SK-N-DZ (cell line): ENCODE data around the gene HEPH. TPM values are rescaled to one million over a fixed set of nuclear protein-coding genes. Genes with fewer than 3 reads are reported as not detected.
"Not testable (repeated sequence)": the region's sequence is repeated elsewhere in the genome, so short reads cannot be mapped to it uniquely, and the experiment has no call there.

ENCODE experiments used
- DNase-seq: peaks from one replicate; pipeline ENCODE4 v3.0.0-alpha.2; 2015; ENCODE audit warnings: low spot score
- polyA plus RNA-seq, 2 experiments: library from polyadenylated mRNA; depleted of rRNA; stranded (reverse); fragments of >200 nt; gene quantifications; 2 replicates each; pipeline ENCODE4 v1.2.3, GENCODE V29; 2014

HEPH gene
- polyA plus RNA-seq (2014; cell fraction: cytosol; rRNA removed): not detected in 2 replicates
- not detected in 2 replicates for polyA plus RNA-seq (2014; cell fraction: nucleus; rRNA removed)

DNA sequence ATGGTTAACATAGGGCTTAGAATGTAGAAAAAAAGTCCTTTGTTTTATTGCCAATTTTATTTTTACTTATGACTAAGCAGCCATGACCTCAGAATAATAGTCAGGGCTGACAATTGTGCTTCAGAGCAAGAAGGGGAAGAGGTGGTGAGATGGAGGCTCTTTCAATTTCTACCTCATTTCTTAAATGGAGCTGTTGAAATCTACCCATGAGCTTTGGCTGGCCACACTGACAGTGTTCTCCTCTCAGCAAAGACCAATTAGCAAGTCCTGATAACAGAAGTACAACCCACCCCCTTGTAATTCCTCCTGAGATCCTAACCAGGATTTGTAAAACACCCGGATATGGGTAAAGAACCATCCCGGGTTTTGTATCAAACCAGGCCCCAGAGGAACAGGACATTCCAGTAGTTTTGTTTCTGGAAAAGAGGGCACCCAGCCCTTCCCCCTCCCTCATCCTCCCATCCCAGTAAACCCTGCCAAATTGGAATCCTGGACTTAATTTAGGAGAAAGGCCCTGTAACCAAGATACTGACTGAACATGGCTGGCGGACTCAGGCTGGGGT, at the start of gene HEPH:
TSS of gene HEPH (plus strand) at position 399 of the 563 bp plus-strand sequence. CDS start 6,324 bp downstream, outside the sequence.
- DNase-seq: no peak

- DNase-seq: not testable (repeated sequence)
These were observed 45.3 kb upstream of the HEPH start for GRCh38 chrX:66118722-66119121.

DNA sequence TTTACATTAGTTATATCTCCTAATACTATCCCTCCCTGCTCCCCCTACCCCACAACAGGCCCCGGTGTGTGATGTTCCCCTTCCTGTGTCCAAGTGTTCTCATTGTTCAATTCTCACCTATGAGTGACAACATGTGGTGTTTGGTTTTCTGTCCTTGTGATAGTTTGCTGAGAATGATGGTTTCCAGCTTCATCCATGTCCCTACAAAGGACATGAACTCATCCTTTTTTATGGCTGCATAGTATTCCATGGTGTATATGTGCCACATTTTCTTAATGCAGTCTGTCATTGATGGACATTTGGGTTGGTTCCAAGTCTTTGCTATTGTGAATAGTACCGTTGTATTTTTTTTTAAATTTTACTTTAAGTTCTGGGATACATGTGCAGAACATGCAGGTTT, 42.7 kb upstream of the HEPH start:
- DNase-seq: not testable (repeated sequence)

- DNase-seq: no peak
These were observed 37.4 kb upstream of the HEPH start for GRCh38 chrX:66126662-66127061.

DNA sequence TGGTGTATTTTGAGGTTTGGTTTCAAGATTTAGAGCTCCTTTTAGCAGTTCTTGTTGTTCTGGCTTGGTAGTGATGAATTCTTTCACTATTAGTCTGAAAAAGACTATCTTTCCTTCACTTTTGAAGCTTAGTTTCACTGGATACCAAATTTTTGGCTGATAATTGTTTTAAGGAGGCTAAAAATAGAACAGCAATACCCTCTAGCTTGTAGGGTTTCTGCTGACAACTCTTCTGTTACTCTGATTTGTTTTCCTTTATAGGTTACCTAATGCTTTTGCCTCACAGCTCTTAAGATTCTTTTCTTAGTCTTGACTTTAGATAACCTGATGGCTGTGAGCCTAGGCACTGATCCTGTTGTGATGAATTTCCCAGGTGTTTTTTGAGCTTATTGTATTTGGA, 33.6 kb upstream of the HEPH start:
- DNase-seq: no peak

DNA sequence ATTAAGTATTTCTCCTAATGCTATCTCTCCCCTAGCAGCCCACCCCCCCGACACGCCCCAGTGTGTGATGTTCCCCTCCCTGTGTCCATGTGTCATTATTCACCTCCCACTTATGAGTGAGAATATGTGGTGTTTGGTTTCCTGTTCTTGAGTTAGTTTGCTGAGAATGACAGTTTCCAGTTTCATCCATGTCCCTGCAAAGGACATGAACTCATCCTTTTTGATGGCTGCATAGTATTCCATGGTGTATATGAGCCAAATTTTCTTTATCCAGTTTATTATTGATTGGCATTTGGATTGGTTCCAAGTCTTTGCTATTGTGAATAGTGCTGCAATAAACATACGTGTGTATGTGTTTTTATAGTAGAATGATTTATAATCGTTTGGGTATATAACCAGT, 28.8 kb upstream of the HEPH start:
- not testable (repeated sequence) for DNase-seq

GRCh38 chrX:66142351-66142750, 21.7 kb upstream of the HEPH start:
- no peak for DNase-seq

DNA sequence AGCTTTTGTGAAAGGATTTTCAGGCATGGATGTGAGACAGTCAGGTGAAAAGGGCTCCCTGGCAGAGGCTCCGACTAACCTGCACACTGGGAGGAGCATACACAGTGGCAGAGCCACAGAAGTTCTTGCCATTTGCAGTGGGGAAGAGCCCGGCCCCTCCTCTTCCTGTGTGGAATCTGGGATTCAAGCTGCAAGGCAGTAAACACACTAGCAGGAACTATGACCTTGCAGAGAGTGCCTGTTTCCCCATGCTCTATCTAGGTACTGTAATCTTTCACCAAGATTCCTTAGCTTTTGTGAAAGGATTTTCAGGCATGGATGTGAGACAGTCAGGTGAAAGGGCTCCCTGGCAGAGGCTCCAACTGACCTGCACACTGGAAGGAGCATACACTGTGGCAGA, 19.8 kb upstream of the HEPH start:
- no peak for DNase-seq

GRCh38 chrX:66149519-66149918, 14.5 kb upstream of the HEPH start:
- DNase-seq: no peak

DNA sequence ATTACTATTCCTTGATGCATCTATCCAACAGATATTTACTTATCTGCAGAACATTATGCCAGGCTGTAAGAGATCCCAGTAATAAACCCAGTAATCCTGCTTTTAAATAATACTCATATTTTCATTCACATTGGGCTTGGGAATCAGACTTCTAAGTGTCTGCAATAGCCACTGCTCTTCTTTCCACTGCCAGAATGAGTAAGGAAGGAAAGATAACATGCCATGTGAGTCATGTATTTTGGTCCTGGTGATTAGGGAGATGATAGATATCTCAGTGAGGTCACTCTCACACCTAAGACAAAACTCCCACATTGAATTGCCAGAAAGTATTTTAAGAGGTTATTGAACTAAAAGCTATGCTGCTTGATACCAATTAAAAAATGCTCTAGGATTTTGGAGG, 13.9 kb upstream of the HEPH start:
- DNase-seq: no peak

DNA sequence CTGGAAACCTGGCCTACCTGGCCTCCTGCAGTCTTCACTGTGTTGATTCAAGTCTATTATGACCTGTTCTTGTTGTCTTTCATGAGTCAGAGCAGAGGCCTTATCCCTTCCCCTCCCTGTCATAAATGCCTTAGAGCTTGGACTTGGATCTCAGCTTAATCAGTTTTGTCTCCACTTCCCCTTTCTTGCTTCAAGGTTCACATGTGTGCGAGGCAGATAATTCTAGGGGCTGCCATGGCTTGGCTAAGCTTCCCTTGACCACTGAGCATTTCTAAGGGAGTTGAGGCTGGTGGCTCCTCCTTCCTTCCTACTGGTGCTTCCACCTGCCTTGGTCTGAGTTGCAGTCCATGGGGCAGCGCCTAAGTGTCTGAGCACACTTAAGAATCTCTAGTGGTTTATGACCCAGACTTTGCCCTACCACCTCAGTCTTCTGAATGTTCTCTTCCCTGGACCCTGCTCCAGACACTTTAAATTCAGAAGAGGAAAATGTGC, 1.7 kb upstream of the HEPH start:
- DNase-seq: no peak

- no peak for DNase-seq
These were observed 600 bp upstream of the HEPH start for GRCh38 chrX:66163447-66163846.

GRCh38 chrX:66164470-66164869, 423 bp downstream of the HEPH start:
- DNase-seq: no peak

- no peak for DNase-seq
These were observed 884 bp downstream of the HEPH start for GRCh38 chrX:66164931-66165330.

- no peak for DNase-seq
These were observed 2.6 kb downstream of the HEPH start for GRCh38 chrX:66166671-66167070.

- DNase-seq: no peak
These were observed 3.4 kb downstream of the HEPH start for GRCh38 chrX:66167431-66167830.

DNA sequence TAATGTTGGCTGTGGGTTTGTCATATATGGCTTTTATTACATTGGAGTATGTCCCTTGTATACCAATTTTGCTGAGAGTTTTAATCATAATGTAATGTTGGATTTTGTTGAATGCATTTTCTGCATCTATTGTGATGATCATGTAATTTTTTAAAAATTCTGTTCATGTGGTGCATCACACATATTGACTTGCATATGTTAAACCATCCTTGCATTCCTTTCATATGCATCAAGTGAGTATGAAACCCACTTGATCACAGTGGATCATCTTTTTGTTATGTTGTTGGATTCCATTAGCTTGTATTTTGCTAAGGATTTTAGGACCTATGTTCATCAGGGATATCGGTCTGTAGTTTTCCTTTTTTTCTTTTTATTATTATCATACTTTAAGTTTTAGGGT, 12.1 kb downstream of the HEPH start:
- no peak for DNase-seq

- DNase-seq: no peak
These were observed 27.5 kb downstream of the HEPH start for GRCh38 chrX:66191563-66191962.

- no peak for DNase-seq
These were observed 29.8 kb downstream of the HEPH start for GRCh38 chrX:66193821-66194220.

DNA sequence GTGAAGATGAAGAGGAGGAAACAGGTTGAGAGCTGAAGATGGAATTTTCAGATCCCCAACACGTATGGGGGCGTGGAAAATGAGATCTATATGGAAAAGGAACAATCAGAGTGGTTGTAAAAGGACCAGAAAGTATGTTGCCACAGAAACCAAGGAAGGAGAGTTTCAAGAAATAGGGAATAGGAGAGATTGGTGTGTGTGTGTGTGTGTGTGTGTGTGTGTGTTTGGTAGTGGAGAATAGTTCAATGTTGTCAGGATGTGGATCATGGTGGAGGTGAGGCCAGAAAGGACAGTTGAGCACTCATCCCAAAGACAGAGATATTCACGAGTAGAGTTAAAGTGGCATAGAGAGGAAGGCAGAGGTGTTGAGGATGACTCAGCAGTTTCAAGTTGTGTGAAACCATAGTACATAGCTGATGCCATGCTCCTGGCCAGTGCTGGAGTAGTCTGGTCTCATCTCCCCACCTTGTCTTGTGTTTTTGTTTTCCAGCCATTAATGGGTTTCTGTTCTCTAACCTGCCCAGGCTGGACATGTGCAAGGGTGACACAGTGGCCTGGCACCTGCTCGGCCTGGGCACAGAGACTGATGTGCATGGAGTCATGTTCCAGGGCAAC, 36.1 kb downstream of the HEPH start:
- DNase-seq: no peak

DNA sequence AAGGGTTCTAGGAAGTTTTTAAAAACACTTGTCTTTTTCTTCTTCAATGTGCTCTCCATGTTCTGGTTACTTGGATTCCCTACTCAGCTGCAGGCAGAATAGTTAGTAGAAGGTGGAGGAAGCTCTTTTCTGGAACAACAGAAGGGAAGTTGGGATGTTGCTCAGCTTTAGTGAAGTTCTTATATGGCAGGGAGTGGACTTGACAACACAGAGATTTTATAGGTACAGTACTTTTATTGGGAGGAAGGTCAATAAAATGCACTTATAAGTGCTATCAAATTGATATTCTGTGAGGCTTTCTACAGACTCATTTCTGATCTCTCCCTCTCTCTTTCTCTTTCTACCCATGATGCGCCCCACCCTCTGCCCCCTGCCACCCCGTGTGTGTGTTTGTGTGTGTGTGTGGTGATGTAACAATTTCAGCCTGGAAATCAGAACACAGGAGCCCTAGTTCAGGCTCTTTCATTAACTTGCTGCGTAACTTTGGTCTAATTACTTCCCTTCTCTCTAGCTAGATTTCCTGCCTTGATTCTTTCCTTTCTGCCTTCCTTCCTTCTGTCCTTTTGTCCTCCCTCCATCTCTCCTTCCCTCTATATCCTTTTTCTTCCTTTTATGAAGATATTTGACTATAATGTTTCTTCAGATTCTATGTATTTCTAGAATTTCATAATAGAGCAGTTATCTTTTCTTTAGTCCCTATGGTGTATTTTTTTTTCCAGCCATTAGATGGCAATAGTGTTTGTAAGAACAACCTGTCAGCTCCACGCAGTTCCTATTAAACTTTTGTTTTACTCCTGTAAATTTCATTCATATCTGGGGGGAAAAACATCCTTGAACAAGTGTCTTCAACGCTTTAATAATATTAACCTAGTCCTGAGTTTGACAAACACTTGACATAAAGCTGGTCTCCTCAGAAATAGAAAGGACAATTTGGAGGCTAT, 37.1 kb downstream of the HEPH start:
- DNase-seq: no peak

DNA sequence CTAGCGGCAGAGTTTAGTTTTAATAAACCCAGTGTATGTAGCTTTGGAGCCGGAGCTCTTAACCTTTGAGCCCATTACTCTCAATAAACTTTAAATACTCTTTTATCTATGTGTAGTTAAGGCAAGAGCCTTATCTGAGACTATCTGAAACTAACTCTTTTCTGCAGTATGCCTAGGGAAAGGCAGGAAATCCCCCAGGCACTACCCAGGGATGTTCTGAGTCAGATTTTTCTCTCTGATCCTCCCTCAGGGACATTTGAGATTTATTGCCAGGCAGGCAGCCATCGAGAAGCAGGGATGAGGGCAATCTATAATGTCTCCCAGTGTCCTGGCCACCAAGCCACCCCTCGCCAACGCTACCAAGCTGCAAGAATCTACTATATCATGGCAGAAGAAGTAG, 39.1 kb downstream of the HEPH start:
- DNase-seq: no peak
